H9 (cell line): ENCODE data around the gene SYTL5. TPM values are rescaled to one million over a fixed set of nuclear protein-coding genes. Genes with fewer than 3 reads are reported as not detected.

Experiments used
- DNase-seq: peaks from one replicate; pipeline ENCODE4 v3.0.0-alpha.2; 2017
- H2AFZ ChIP-seq: one replicate; pipeline ENCODE4 v1.6.1; 2013; ENCODE audit warnings: mild to moderate bottlenecking, low read length, control low read depth, moderate library complexity
- H2AK5ac ChIP-seq: 2 replicates; pipeline ENCODE4 v1.6.1; 2013; ENCODE audit warnings: low read length, control low read depth, mixed read lengths; ENCODE audit not compliant: insufficient read length
- H2BK120ac ChIP-seq: one replicate; pipeline ENCODE4 v1.6.1; 2013; ENCODE audit warnings: low read depth, mild to moderate bottlenecking, low read length, control low read depth, inconsistent platforms; ENCODE audit not compliant: poor library complexity, severe bottlenecking
- H2BK12ac ChIP-seq: 2 replicates; pipeline ENCODE4 v1.6.1; 2013; ENCODE audit warnings: low read length, control low read depth, mixed read lengths, low read depth; ENCODE audit not compliant: insufficient read length
- H2BK15ac ChIP-seq: 2 replicates; pipeline ENCODE4 v1.6.1; 2013; ENCODE audit warnings: low read depth, low read length, control low read depth
- H2BK20ac ChIP-seq: one replicate; pipeline ENCODE4 v1.6.1; 2013; ENCODE audit warnings: low read depth, mild to moderate bottlenecking, low read length, control low read depth, inconsistent platforms; ENCODE audit not compliant: poor library complexity, severe bottlenecking
- H2BK5ac ChIP-seq: 2 replicates; pipeline ENCODE4 v1.6.1; 2013; ENCODE audit warnings: low read length, control low read depth, mixed read lengths; ENCODE audit not compliant: insufficient read length
- H3K14ac ChIP-seq: 2 replicates; pipeline ENCODE4 v1.6.1; 2013; ENCODE audit warnings: low read length, control low read depth; ENCODE audit not compliant: insufficient read depth
- H3K18ac ChIP-seq: 2 replicates; pipeline ENCODE4 v1.6.1; 2013; ENCODE audit warnings: low read depth, mild to moderate bottlenecking, mixed read lengths, low read length, control low read depth; ENCODE audit not compliant: insufficient read length
- H3K23ac ChIP-seq: 2 replicates; pipeline ENCODE4 v1.6.1; 2013; ENCODE audit warnings: low read length, control low read depth, mixed read lengths, low read depth; ENCODE audit not compliant: insufficient read length
- H3K23me2 ChIP-seq: 2 replicates; pipeline ENCODE4 v1.6.1; 2013; ENCODE audit warnings: low read depth, mild to moderate bottlenecking, mixed read lengths, low read length, control low read depth; ENCODE audit not compliant: insufficient read length, poor library complexity, severe bottlenecking
- H3K27ac ChIP-seq: 2 replicates; pipeline ENCODE4 v1.5.1; 2013; ENCODE audit warnings: low read length, control low read depth, mixed read lengths, low read depth; ENCODE audit not compliant: insufficient read length
- H3K27me3 ChIP-seq: 2 replicates; pipeline ENCODE4 v1.6.1; 2013; ENCODE audit warnings: low read length, control low read depth, inconsistent platforms; ENCODE audit not compliant: insufficient read depth
- H3K4ac ChIP-seq: 2 replicates; pipeline ENCODE4 v1.6.1; 2013; ENCODE audit warnings: low read depth, mild to moderate bottlenecking, control low read depth, inconsistent platforms, low read length, moderate library complexity
- H3K4me1 ChIP-seq: 2 replicates; pipeline ENCODE4 v1.6.1; 2013; ENCODE audit warnings: low read length, control low read depth, inconsistent platforms; ENCODE audit not compliant: insufficient read depth
- H3K4me2 ChIP-seq: 2 replicates; pipeline ENCODE4 v1.6.1; 2013; ENCODE audit warnings: low read length, control low read depth, mixed read lengths; ENCODE audit not compliant: insufficient read length, insufficient read depth
- H3K56ac ChIP-seq: 2 replicates; pipeline ENCODE4 v1.6.1; 2013; ENCODE audit warnings: low read depth, mild to moderate bottlenecking, mixed read lengths, low read length, control low read depth; ENCODE audit not compliant: insufficient read length
- H3K79me1 ChIP-seq: 2 replicates; pipeline ENCODE4 v1.6.1; 2013; ENCODE audit warnings: low read depth, mild to moderate bottlenecking, moderate library complexity, low read length, control low read depth, inconsistent platforms; ENCODE audit not compliant: insufficient read depth, poor library complexity, severe bottlenecking
- H3K79me2 ChIP-seq: 2 replicates; pipeline ENCODE4 v1.6.1; 2013; ENCODE audit warnings: low read length, control low read depth, inconsistent platforms; ENCODE audit not compliant: insufficient read depth
- H3K9ac ChIP-seq: 2 replicates; pipeline ENCODE4 v1.6.1; 2013; ENCODE audit warnings: low read length, control low read depth, mixed read lengths; ENCODE audit not compliant: insufficient read length; ENCODE audit errors: extremely low read depth
- H3K9me3 ChIP-seq: one replicate; pipeline ENCODE4 v1.6.1; 2013; ENCODE audit warnings: low read depth, low read length, inconsistent platforms; ENCODE audit not compliant: control insufficient read depth
- H3T11ph ChIP-seq: one replicate; pipeline ENCODE4 v1.6.1; 2013; ENCODE audit warnings: mild to moderate bottlenecking, low read length, control low read depth, inconsistent platforms
- H4K20me1 ChIP-seq: one replicate; pipeline ENCODE4 v1.6.1; 2013; ENCODE audit not compliant: control insufficient read depth, insufficient read length, insufficient read depth
- H4K5ac ChIP-seq: 2 replicates; pipeline ENCODE4 v1.6.1; 2013; ENCODE audit warnings: low read depth, mild to moderate bottlenecking, mixed read lengths, low read length, control low read depth; ENCODE audit not compliant: insufficient read length
- H4K8ac ChIP-seq: replicated peaks from 2 replicates; pipeline ENCODE4 v1.6.1; 2013; ENCODE audit warnings: low read length, control low read depth, mixed read lengths, low read depth; ENCODE audit not compliant: insufficient read length
- H4K91ac ChIP-seq: 2 replicates; pipeline ENCODE4 v1.6.1; 2013; ENCODE audit warnings: low read depth, mild to moderate bottlenecking, moderate library complexity, mixed read lengths, low read length, control low read depth; ENCODE audit not compliant: insufficient read length
- H3K27ac Mint-ChIP-seq, 3 experiments: 2 replicates in 2 of 3; 3 replicates in 1 of 3; pipeline ENCODE4 v1.8.0; 2020 to 2021; ENCODE audit warnings: mixed read lengths in 3 of 3, mild to moderate bottlenecking in 1 of 3, moderate library complexity in 1 of 3
- H3K27me3 Mint-ChIP-seq: 2 replicates; pipeline ENCODE4 v1.8.0; 2021; ENCODE audit warnings: low read depth, mild to moderate bottlenecking, moderate library complexity, mixed read lengths
- H3K36me3 Mint-ChIP-seq, 3 experiments: 2 replicates in 2 of 3; 3 replicates in 1 of 3; pipeline ENCODE4 v1.8.0; 2020 to 2021; ENCODE audit warnings: low read depth in 3 of 3, mixed read lengths in 3 of 3; ENCODE audit not compliant: insufficient read depth in 1 of 3
- H3K4me1 Mint-ChIP-seq, 2 experiments: 2 replicates each; pipeline ENCODE4 v1.8.0; 2020; ENCODE audit warnings: mixed read lengths in 2 of 2
- H3K4me3 Mint-ChIP-seq, 2 experiments: 2 replicates in 1 of 2; 3 replicates in 1 of 2; pipeline ENCODE4 v1.8.0; 2020 to 2021; ENCODE audit warnings: mild to moderate bottlenecking in 2 of 2, mixed read lengths in 2 of 2, moderate library complexity in 1 of 2
- H3K9me3 Mint-ChIP-seq, 2 experiments: 2 replicates in 1 of 2; 3 replicates in 1 of 2; pipeline ENCODE4 v1.8.0; 2020; ENCODE audit warnings: mild to moderate bottlenecking in 2 of 2, mixed read lengths in 2 of 2, moderate library complexity in 1 of 2
- WGBS: extraction: QIAGEN DNeasy Blood & Tissue Kit; methylation state at CpG from one replicate; pipeline ENCODE4 v1.1.7; 2013; ENCODE audit warnings: missing lambda C conversion rate, low lambda C conversion rate, mixed read lengths; ENCODE audit not compliant: insufficient read length; ENCODE audit errors: extremely low coverage; 5-methylcytosine and 5-hydroxymethylcytosine counted together
- total RNA-seq: library from RNA; stranded (reverse); gene quantifications from 2 replicates; pipeline ENCODE4 v1.2.1, GENCODE V29; 2021
- TF ChIP-seq, protein P1 (sequence below): fragments of 200-600 bp; sonication (generic); conservative IDR thresholded peaks from 3 replicates; pipeline ENCODE4 v1.8.0; 2021; ENCODE audit warnings: antibody characterized with exemption, mild to moderate bottlenecking

Gene SYTL5
- total RNA-seq, 1 experiment from 2014 or later, result 0.15 TPM

DNA sequence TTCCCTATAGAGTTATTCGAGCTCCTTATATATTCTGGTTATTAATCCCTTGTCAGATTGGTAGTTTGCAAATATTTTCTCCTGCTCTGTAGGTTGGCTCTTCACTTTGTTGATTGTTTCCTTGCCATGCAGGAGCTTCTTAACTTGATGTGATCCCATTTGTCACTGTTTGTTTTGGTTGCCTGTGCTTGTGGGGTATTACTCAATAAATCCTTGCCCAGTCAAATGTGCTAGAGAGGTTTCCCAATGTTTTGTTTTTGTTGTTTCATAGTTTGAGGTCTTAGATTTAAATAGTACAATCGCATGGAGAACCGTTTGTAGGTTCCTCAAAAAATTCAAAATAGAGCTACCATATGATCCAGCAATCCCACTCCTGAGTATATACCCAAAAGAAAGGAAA, 2.3 kb upstream of the SYTL5 start:
- H2BK5ac ChIP-seq, result no peak overlapping the region
- DNase-seq, result no peak
- H2BK20ac ChIP-seq, result no peak overlapping the region
- no CpG with 5 or more reads among the region's 3 CpGs for WGBS
- no peak overlapping the region for H3K56ac ChIP-seq
- no peaks in the 10 kb centered on the region for H3K27me3 ChIP-seq
- H2AK5ac ChIP-seq, result no peak overlapping the region
- no peak overlapping the region for H2BK15ac ChIP-seq
- TF ChIP-seq, protein P1, sequence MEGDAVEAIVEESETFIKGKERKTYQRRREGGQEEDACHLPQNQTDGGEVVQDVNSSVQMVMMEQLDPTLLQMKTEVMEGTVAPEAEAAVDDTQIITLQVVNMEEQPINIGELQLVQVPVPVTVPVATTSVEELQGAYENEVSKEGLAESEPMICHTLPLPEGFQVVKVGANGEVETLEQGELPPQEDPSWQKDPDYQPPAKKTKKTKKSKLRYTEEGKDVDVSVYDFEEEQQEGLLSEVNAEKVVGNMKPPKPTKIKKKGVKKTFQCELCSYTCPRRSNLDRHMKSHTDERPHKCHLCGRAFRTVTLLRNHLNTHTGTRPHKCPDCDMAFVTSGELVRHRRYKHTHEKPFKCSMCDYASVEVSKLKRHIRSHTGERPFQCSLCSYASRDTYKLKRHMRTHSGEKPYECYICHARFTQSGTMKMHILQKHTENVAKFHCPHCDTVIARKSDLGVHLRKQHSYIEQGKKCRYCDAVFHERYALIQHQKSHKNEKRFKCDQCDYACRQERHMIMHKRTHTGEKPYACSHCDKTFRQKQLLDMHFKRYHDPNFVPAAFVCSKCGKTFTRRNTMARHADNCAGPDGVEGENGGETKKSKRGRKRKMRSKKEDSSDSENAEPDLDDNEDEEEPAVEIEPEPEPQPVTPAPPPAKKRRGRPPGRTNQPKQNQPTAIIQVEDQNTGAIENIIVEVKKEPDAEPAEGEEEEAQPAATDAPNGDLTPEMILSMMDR, result no peak
- H3K23ac ChIP-seq, result no peak overlapping the region
- H3K27ac Mint-ChIP-seq, result no peak overlapping the region
- no peak overlapping the region for H3K4ac ChIP-seq
- H3K36me3 Mint-ChIP-seq, result no peaks in the 10 kb centered on the region; a peak in 2 of 7 replicates
- no peaks in the 10 kb centered on the region for H3K23me2 ChIP-seq
- H3T11ph ChIP-seq, result no peak overlapping the region
- H3K79me1 ChIP-seq, result no peaks in the 10 kb centered on the region
- no peaks in the 10 kb centered on the region for H3K4me1 Mint-ChIP-seq
- H3K27ac ChIP-seq, result no peak overlapping the region
- H3K14ac ChIP-seq, result no peak overlapping the region
- H3K9me3 ChIP-seq, result no peaks in the 10 kb centered on the region
- H3K18ac ChIP-seq, result no peak overlapping the region
- no peaks in the 10 kb centered on the region for H3K79me2 ChIP-seq
- no peaks in the 10 kb centered on the region for H3K4me1 ChIP-seq
- peaks cover 55 to 57% of the 10 kb centered on the region in 2 experiments for H3K9me3 Mint-ChIP-seq
- H2BK120ac ChIP-seq, result no peak overlapping the region
- no peak overlapping the region for H3K9ac ChIP-seq
- H4K8ac ChIP-seq, result no peak overlapping the region
- H3K4me3 Mint-ChIP-seq, result no peak overlapping the region
- H4K5ac ChIP-seq, result no peak overlapping the region
- H4K20me1 ChIP-seq, result no peaks in the 10 kb centered on the region
- H2BK12ac ChIP-seq, result no peak overlapping the region
- H3K27me3 Mint-ChIP-seq, result no peaks in the 10 kb centered on the region; the same call in 1 of the 2 replicates
- no peak overlapping the region for H4K91ac ChIP-seq
- H2AFZ ChIP-seq, result no peak overlapping the region
- H3K4me2 ChIP-seq, result no peak overlapping the region
